Measurements from ENCODE around the gene SCLY. TPM values are rescaled to one million over a fixed set of nuclear protein-coding genes. Genes with fewer than 3 reads are reported as not detected.

Gene SCLY
- total RNA-seq, 1 experiment from 2014 or later, result 40.1 TPM

DNA sequence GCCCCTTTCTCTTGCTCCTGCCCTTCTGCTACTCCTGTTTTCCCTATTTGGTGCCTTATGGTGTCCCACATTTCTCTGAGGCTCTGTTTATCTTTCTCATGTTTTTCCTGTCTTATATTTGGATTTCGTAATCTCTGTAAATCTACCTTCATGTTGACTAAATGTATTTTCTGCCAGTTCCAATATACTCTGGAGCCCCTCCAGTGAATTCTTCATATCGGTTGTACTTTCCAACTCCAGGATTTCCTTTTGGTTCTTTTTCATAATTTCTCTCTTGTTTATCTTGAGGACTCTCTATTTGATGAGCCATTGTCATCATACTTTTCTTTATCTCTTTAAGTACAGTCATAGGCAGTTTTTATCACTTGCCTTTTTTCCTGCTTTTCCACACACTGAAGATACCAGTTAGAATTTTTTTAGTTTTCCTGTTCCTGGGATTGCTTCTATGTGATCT is 19.1 kb downstream of the SCLY start:
- Mint-ChIP-seq H3K27ac (ENCODE audit: low read depth, unreplicated experiment) (no peak overlapping the region), H3K9me3 (ENCODE audit: unreplicated experiment) (peaks cover 12% of the 10 kb centered on the region), H3K27me3 (ENCODE audit: insufficient read depth, unreplicated experiment) (no peaks in the 10 kb centered on the region), H3K4me3 (ENCODE audit: unreplicated experiment) (no peak overlapping the region), H3K4me1 (ENCODE audit: insufficient read depth, unreplicated experiment) (peaks cover 25% of the 10 kb centered on the region), H3K36me3 (ENCODE audit: insufficient read depth, unreplicated experiment) (peaks cover 60% of the 10 kb centered on the region)
- intact Hi-C loops (cut with micrococcal nuclease), result no loop called here
- CTCF ChIA-PET, result no interaction called here
- POLR2A ChIA-PET, result no interaction called here
- peak; percentile 18 for DNase-seq (ENCODE audit: unreplicated experiment)
- TF ChIP-seq, protein P1, sequence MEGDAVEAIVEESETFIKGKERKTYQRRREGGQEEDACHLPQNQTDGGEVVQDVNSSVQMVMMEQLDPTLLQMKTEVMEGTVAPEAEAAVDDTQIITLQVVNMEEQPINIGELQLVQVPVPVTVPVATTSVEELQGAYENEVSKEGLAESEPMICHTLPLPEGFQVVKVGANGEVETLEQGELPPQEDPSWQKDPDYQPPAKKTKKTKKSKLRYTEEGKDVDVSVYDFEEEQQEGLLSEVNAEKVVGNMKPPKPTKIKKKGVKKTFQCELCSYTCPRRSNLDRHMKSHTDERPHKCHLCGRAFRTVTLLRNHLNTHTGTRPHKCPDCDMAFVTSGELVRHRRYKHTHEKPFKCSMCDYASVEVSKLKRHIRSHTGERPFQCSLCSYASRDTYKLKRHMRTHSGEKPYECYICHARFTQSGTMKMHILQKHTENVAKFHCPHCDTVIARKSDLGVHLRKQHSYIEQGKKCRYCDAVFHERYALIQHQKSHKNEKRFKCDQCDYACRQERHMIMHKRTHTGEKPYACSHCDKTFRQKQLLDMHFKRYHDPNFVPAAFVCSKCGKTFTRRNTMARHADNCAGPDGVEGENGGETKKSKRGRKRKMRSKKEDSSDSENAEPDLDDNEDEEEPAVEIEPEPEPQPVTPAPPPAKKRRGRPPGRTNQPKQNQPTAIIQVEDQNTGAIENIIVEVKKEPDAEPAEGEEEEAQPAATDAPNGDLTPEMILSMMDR (IDR thresholded peaks at IDR 0.05; ENCODE audit: unreplicated experiment), result no peak
- BruUV-seq (replicated peaks), result no TSS peak

DNA sequence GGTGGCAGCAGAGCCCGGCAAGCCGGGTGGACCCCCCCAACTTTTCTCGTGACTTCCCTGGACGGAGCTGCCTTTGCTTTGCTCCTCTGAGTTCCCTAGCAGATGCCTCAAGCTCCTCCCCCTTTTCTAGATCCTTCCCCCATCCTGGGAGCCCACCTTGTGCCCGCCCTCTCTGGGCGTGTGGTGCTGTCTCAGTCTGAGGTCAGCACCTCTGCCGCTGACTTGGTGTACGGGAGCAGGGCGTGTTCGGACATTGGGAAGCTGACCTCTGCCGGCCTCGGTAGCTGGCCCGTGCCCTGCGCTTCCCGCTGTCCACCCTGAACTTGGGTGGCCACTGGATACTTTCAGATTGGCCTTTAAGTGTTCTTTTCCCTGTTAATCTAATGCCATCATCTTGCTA is 19.7 kb downstream of the SCLY start:
- Mint-ChIP-seq H3K9me3 (ENCODE audit: unreplicated experiment) (peaks cover 12% of the 10 kb centered on the region), H3K27me3 (ENCODE audit: insufficient read depth, unreplicated experiment) (no peaks in the 10 kb centered on the region), H3K27ac (ENCODE audit: low read depth, unreplicated experiment) (no peak overlapping the region), H3K4me1 (ENCODE audit: insufficient read depth, unreplicated experiment) (peaks cover 25% of the 10 kb centered on the region), H3K36me3 (ENCODE audit: insufficient read depth, unreplicated experiment) (peaks cover 60% of the 10 kb centered on the region), H3K4me3 (ENCODE audit: unreplicated experiment) (no peak overlapping the region)
- DNase-seq (ENCODE audit: unreplicated experiment), result no peak
- ChIA-PET POLR2A (interaction anchor here (1.4 to 1.5 kb wide), 2 partner anchors 16 to 20 kb away, joined by 3 to 4 read pairs; partner anchors contain the start of gene SCLY), CTCF (interaction anchor here (0.6 to 0.7 kb wide), 2 partner anchors 195 to 323 kb away, joined by 3 read pairs; no protein-coding TSS in a partner anchor)
- BruUV-seq (replicated peaks), result no TSS peak
- intact Hi-C loops (cut with micrococcal nuclease), result no loop called here
- TF ChIP-seq, protein P1 (IDR thresholded peaks at IDR 0.05; ENCODE audit: unreplicated experiment), result no peak

DNA sequence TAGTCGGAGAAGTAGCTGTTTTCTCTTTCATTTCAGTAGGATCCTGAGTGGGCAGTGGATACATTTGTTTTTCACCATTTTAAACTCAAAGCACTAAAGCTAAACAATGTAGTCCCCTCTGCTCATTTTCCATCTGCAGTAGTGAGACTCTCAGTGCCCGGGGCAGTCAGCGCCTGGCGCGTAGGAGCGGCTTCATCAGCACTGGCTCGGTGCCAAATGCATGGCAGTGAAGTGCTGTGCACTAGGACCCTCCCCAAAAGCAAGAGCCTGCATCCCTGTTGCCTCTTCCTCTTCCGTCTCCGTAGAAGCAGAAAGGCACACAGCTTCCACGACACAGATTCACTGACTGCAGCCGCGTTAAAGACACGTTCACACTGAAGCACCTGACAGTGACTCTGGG is 20.3 kb downstream of the SCLY start:
- H3K27me3 Mint-ChIP-seq (ENCODE audit: insufficient read depth, unreplicated experiment), result no peaks in the 10 kb centered on the region
- H3K27ac Mint-ChIP-seq (ENCODE audit: low read depth, unreplicated experiment), result no peak overlapping the region
- H3K4me3 Mint-ChIP-seq (ENCODE audit: unreplicated experiment), result no peak overlapping the region
- ChIA-PET POLR2A (interaction anchor here (1.4 to 1.5 kb wide), 3 partner anchors 16 to 121 kb away, joined by 3 to 5 read pairs (median 4); partner anchors contain the start of gene SCLY), CTCF (interaction anchor here (0.6 kb wide), 2 partner anchors 71 to 323 kb away, joined by 3 to 4 read pairs; no protein-coding TSS in a partner anchor)
- H3K9me3 Mint-ChIP-seq (ENCODE audit: unreplicated experiment), result peaks cover 12% of the 10 kb centered on the region
- H3K4me1 Mint-ChIP-seq (ENCODE audit: insufficient read depth, unreplicated experiment), result peaks cover 25% of the 10 kb centered on the region
- no TSS peak for BruUV-seq (replicated peaks)
- intact Hi-C loops (cut with micrococcal nuclease), result no loop called here
- TF ChIP-seq, protein P1 (IDR thresholded peaks at IDR 0.05; ENCODE audit: unreplicated experiment), result no peak
- DNase-seq (ENCODE audit: unreplicated experiment), result no peak
- H3K36me3 Mint-ChIP-seq (ENCODE audit: insufficient read depth, unreplicated experiment), result peaks cover 59% of the 10 kb centered on the region

DNA sequence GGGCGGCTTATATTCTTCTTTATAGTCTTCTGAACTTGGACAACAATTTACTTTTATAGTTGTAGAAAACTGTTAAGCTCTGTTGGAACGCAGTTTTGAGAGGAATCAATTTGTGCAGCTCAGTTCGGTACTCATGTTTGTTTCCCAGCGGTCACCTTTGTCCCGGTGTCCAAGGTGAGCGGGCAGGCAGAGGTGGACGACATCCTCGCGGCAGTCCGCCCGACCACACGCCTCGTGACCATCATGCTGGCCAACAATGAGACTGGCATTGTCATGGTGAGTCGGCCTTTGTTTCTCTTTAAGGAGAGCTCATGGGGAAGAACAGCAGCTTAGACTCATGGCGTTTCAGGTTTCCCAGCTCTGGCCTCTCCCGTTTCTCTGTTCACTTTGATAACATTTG is 20.8 kb downstream of the SCLY start:
- TF ChIP-seq, protein P1 (IDR thresholded peaks at IDR 0.05; ENCODE audit: unreplicated experiment), result no peak
- H3K4me3 Mint-ChIP-seq (ENCODE audit: unreplicated experiment), result no peak overlapping the region
- H3K27me3 Mint-ChIP-seq (ENCODE audit: insufficient read depth, unreplicated experiment), result no peaks in the 10 kb centered on the region
- CTCF ChIA-PET, result interaction anchor here (0.5 to 0.6 kb wide), 2 partner anchors 72 to 470 kb away, joined by 3 to 4 read pairs; no protein-coding TSS in a partner anchor
- intact Hi-C loops (cut with micrococcal nuclease), result no loop called here
- no peak overlapping the region for H3K27ac Mint-ChIP-seq (ENCODE audit: low read depth, unreplicated experiment)
- DNase-seq (ENCODE audit: unreplicated experiment), result no peak
- H3K36me3 Mint-ChIP-seq (ENCODE audit: insufficient read depth, unreplicated experiment), result peaks cover 55% of the 10 kb centered on the region
- POLR2A ChIA-PET, result interaction anchor here (0.6 to 1.5 kb wide), 4 partner anchors 17 to 121 kb away, joined by 3 to 5 read pairs (median 4); partner anchors contain the start of gene SCLY
- H3K4me1 Mint-ChIP-seq (ENCODE audit: insufficient read depth, unreplicated experiment), result peaks cover 23% of the 10 kb centered on the region
- no TSS peak for BruUV-seq (replicated peaks)
- peaks cover 12% of the 10 kb centered on the region for H3K9me3 Mint-ChIP-seq (ENCODE audit: unreplicated experiment)

Data from MCF 10A (cell line).